ENCODE data around the gene CXCL3. TPM values are rescaled to one million over a fixed set of nuclear protein-coding genes. Genes with fewer than 3 reads are reported as not detected.

CXCL3 gene
- total RNA-seq, result 1 to 10 TPM in 1 of 6 experiments, under 1 TPM in 3, not detected in 2; 0.25 to 2.0 (median 0.62) TPM
- long read RNA-seq, result 0 reads

DNA sequence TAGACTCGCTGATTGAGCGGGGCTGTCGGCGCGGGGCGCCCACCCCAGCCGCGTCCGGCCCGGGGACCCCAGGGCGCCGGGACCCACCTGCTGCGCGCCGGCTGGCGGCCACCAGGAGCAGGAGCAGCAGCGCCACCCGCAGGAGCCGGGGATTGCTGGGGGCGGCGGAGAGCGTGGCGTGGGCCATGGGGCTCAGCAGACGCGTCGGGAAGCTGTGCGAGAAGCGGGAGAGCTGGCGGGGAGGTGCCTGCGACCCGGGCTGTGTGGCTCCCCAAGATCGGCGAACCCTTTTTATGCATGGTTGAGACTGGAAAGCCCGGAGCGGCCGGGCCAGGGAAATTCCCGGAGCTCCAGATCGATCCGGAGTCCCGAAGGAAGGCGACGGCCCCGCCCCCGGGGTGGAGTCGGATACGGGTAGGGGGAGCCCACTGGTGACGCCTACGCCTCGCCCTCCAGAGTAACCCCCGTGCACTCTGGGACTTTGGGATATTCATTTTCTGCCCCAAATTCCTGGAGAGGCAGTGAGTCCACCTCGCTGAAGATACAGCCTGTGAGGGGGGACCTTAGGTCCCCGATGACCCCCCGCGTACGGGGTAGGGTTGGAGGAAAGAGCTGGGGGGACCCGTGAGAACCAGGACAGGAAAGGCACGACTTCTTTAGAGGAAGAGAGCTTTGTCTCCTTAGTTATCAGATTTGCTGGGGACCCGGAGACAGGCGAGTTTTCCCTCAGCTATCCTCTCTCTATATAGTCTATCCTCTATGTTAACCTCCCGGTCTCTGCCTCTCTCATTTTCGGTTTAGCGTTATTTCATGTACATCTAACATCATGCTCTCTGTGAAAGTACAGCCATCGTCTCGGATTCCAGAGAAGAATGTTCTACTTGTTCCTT is at the start of gene CXCL3:
Gene CXCL3, minus strand, starts transcription at position 265 of the 890 bp plus-strand sequence. Its CDS starts 78 bp downstream, at position 187.
- H3K27me3 ChIP-seq, result no peaks in the 10 kb centered on the region
- intact Hi-C loops (cut with DNase I), result no loop called here
- peak; percentile 84 to 91 (median 86) for DNase-seq
- no peaks in the 10 kb centered on the region for H3K36me3 ChIP-seq
- H3K4me1 ChIP-seq, result no peaks in the 10 kb centered on the region
- ATAC-seq, result peak; percentile 93 to 97 (median 96)
- 2% methylated on average over 33 of the region's 64 CpGs for WGBS (ENCODE audit: insufficient coverage, low coverage, low lambda C conversion rate, missing lambda C conversion rate)
- H3K27ac ChIP-seq, result peak within 1 kb of the TSS; percentile 35 to 49 (median 37)
- TF ChIP-seq POLR2A (IDR thresholded peaks at IDR 0.05), result peak; percentile 24
- TF ChIP-seq, protein P1, sequence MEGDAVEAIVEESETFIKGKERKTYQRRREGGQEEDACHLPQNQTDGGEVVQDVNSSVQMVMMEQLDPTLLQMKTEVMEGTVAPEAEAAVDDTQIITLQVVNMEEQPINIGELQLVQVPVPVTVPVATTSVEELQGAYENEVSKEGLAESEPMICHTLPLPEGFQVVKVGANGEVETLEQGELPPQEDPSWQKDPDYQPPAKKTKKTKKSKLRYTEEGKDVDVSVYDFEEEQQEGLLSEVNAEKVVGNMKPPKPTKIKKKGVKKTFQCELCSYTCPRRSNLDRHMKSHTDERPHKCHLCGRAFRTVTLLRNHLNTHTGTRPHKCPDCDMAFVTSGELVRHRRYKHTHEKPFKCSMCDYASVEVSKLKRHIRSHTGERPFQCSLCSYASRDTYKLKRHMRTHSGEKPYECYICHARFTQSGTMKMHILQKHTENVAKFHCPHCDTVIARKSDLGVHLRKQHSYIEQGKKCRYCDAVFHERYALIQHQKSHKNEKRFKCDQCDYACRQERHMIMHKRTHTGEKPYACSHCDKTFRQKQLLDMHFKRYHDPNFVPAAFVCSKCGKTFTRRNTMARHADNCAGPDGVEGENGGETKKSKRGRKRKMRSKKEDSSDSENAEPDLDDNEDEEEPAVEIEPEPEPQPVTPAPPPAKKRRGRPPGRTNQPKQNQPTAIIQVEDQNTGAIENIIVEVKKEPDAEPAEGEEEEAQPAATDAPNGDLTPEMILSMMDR (IDR thresholded peaks at IDR 0.05), result peak; percentile 46 to 53 (median 50)
- H3K4me3 ChIP-seq, result peak within 1 kb of the TSS; percentile 54 to 63 (median 62)
- H3K9me3 ChIP-seq, result no peaks in the 10 kb centered on the region

DNA sequence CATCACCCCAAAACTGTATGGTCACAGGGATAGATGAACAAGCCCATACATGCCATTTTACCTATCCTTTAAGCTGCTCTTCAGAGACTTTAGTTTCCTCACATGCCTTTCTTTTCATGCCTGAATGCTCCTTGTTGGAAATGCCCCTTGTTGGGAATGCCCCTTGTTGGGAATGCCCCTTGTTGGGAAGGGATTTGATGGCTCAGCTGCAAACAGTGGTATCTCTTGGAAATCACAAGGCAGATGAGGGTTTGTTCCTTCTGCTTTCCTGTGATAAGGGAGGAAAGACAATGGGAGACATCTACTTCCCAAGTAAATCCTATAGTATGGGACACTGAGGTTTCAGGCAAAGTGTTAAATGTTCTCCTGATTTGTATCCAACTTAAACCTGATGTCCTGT is 49.0 kb upstream of the CXCL3 start:
- Histone ChIP-seq H3K27me3 (no peaks in the 10 kb centered on the region), H3K9me3 (no peaks in the 10 kb centered on the region), H3K4me3 (no peak overlapping the region), H3K4me1 (no peaks in the 10 kb centered on the region), H3K36me3 (no peaks in the 10 kb centered on the region), H3K27ac (no peak overlapping the region)
- TF ChIP-seq, protein P1 (IDR thresholded peaks at IDR 0.05), result no peak
- no peak for TF ChIP-seq POLR2A (IDR thresholded peaks at IDR 0.05)
- ATAC-seq, result no peak
- DNase-seq, result no peak
- intact Hi-C loops (cut with DNase I), result no loop called here

DNA sequence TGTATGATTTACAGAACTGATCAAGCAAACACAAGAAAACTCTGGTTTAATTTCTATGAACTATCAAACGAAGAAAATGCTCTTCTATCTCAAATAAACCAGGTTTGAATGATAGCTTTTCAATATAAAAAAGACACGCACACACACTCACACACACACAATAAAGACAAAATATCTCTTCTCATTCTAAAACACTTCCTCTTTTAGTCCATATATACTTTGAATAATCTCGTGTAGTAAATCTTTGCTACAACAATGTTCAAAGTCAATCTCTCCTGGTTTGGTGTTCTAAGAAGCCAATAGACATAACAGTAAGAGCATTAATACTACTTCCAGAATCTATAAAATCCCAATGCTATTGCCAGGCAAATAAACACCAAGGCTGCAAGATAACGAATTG is 47.2 kb upstream of the CXCL3 start:
- Histone ChIP-seq H3K36me3 (no peaks in the 10 kb centered on the region), H3K4me1 (no peaks in the 10 kb centered on the region), H3K4me3 (no peak overlapping the region), H3K27ac (no peak overlapping the region), H3K9me3 (no peaks in the 10 kb centered on the region), H3K27me3 (no peaks in the 10 kb centered on the region)
- DNase-seq (no peak), ATAC-seq (no peak)
- 64% methylated on average over 4 of the region's 4 CpGs for WGBS (ENCODE audit: insufficient coverage, low coverage, low lambda C conversion rate, missing lambda C conversion rate)
- intact Hi-C loops (cut with DNase I), result no loop called here
- TF ChIP-seq POLR2A (IDR thresholded peaks at IDR 0.05), result no peak
- TF ChIP-seq, protein P1 (IDR thresholded peaks at IDR 0.05), result no peak

DNA sequence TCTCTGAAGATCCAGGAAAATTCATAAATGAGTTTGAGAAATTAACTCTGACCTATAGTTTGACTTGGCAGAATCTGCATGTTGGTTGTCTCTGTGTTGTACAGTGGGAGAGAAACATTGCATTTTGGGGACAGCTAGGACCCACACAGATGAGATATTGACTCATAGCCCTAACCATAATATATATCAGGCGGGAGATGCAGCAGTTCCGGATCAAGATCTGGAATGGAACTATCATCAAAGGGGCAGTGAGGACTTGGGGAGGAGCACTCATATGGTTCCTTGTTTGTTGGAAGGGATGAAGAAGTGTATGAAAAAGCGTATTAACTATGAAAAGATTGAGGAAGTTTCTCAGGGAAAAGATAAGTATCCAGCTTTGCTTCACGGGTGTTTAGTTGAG is 46.5 kb upstream of the CXCL3 start:
- Histone ChIP-seq H3K4me3 (no peak overlapping the region), H3K4me1 (no peaks in the 10 kb centered on the region), H3K9me3 (no peaks in the 10 kb centered on the region), H3K36me3 (no peaks in the 10 kb centered on the region), H3K27ac (no peak overlapping the region), H3K27me3 (no peaks in the 10 kb centered on the region)
- DNase-seq, result no peak
- peak in 2 of 4 donors; percentile 22 to 30 for ATAC-seq
- 64% methylated on average over 3 of the region's 4 CpGs for WGBS (ENCODE audit: insufficient coverage, low coverage, low lambda C conversion rate, missing lambda C conversion rate)
- no peak for TF ChIP-seq POLR2A (IDR thresholded peaks at IDR 0.05)
- TF ChIP-seq, protein P1 (IDR thresholded peaks at IDR 0.05), result no peak
- intact Hi-C loops (cut with DNase I), result no loop called here
